Right lobe of liver (tissue), 4 donors: ENCODE measurements around the gene CMTM6.

ENCODE experiments used
- CTCF ChIP-seq, 4 donors: fragments of 200-600 bp in 3 of 4; fragments of 450-650 bp in 1 of 4; IDR thresholded peaks; one replicate each; pipeline versions ENCODE4 v1.5.1 to v1.8.0; 2016 to 2022; ENCODE audit warnings: antibody characterized with exemption in 4 of 4, mild to moderate bottlenecking in 2 of 4
- POLR2A ChIP-seq: fragments of 450-650 bp; IDR thresholded peaks from one replicate; pipeline ENCODE4 v1.6.1; 2017; ENCODE audit warnings: antibody characterized with exemption, mild to moderate bottlenecking
- donor health status: DM: no; HTN: no; CAD: no.
- donor health status: DM: no; HTN: no; CAD: no.
- donor health status: DM: no; HTN: yes; CAD: no.

- TF ChIP-seq CTCF (IDR thresholded peaks at IDR 0.05) (no peak), POLR2A (no peak)
These were observed 40.2 kb upstream of the CMTM6 start for GRCh38 chr3:32542807-32543206.
